OCI-LY7 (cell line): ENCODE data around the gene RBM26.

Source experiments
- EZH2phosphoT487 ChIP-seq: fragments of 200-600 bp; sonication (generic); IDR thresholded peaks from 2 replicates; pipeline ENCODE4 v1.6.1; 2018; ENCODE audit warnings: low read depth, borderline replicate concordance, mild to moderate bottlenecking, mixed run types, antibody characterized with exemption, low read length, moderate library complexity, mixed read lengths
- TF ChIP-seq, protein P1 (sequence below): fragments of 200-600 bp; sonication (generic); conservative IDR thresholded peaks from 2 replicates; pipeline ENCODE4 v1.5.1; 2014; ENCODE audit warnings: mild to moderate bottlenecking, antibody characterized with exemption, low read length, moderate library complexity, mixed read lengths

DNA sequence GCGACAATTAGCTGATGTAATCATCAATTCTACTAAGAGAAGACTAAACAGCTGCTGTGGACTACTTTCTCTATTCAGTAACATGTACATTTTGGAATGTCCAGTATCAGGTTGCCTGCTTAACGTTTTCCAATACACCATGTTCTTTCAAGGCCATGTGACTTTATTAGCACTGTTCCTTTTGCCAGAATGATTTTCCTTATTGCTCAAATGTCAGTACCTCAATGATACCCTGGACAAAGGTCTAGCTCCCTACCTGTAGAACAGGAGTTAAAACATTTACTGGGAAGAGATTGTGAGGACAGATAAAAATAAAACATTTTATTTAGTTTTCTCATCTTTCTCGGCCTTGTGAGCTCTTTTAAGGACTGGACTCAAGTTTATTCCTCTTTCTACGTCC lies 3.8 kb upstream of the RBM26 start:
- TF ChIP-seq, protein P1, sequence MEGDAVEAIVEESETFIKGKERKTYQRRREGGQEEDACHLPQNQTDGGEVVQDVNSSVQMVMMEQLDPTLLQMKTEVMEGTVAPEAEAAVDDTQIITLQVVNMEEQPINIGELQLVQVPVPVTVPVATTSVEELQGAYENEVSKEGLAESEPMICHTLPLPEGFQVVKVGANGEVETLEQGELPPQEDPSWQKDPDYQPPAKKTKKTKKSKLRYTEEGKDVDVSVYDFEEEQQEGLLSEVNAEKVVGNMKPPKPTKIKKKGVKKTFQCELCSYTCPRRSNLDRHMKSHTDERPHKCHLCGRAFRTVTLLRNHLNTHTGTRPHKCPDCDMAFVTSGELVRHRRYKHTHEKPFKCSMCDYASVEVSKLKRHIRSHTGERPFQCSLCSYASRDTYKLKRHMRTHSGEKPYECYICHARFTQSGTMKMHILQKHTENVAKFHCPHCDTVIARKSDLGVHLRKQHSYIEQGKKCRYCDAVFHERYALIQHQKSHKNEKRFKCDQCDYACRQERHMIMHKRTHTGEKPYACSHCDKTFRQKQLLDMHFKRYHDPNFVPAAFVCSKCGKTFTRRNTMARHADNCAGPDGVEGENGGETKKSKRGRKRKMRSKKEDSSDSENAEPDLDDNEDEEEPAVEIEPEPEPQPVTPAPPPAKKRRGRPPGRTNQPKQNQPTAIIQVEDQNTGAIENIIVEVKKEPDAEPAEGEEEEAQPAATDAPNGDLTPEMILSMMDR: no peak
- TF ChIP-seq EZH2phosphoT487: no peak
